Endothelial cell of umbilical vein (primary cell): Measurements from ENCODE around the gene IFIT3.

Experiments used
- EZH2 ChIP-seq: IDR thresholded peaks from 2 replicates; pipeline ENCODE4 v1.6.1; 2012; ENCODE audit warnings: borderline replicate concordance, low read depth, mild to moderate bottlenecking, moderate library complexity, low read length, inconsistent platforms; ENCODE audit not compliant: severe bottlenecking
- FOS ChIP-seq: IDR thresholded peaks from 2 replicates; pipeline ENCODE4 v1.6.1; 2011; ENCODE audit warnings: mild to moderate bottlenecking, low read length, moderate library complexity, borderline replicate concordance; ENCODE audit not compliant: insufficient read depth
- POLR2A ChIP-seq: IDR thresholded peaks from 2 replicates; pipeline ENCODE4 v1.6.1; 2012; ENCODE audit warnings: low read depth, mild to moderate bottlenecking, control low read depth, low read length
- TF ChIP-seq, protein P1 (sequence below), 2 donors: IDR thresholded peaks; 1 replicate in 1 of 2; 2 replicates in 1 of 2; pipeline ENCODE4 v1.5.1; 2011; ENCODE audit warnings: low read length in 2 of 2, mild to moderate bottlenecking in 2 of 2, moderate library complexity in 2 of 2, control low read depth in 1 of 2, inconsistent platforms in 1 of 2, low read depth in 1 of 2; ENCODE audit not compliant: insufficient read depth in 1 of 2; ENCODE audit errors: extremely low read depth in 1 of 2
- TF ChIP-seq, protein P2 (sequence below): IDR thresholded peaks from 2 replicates; pipeline ENCODE4 v1.6.1; 2011; ENCODE audit not compliant: insufficient read depth, insufficient read length

DNA sequence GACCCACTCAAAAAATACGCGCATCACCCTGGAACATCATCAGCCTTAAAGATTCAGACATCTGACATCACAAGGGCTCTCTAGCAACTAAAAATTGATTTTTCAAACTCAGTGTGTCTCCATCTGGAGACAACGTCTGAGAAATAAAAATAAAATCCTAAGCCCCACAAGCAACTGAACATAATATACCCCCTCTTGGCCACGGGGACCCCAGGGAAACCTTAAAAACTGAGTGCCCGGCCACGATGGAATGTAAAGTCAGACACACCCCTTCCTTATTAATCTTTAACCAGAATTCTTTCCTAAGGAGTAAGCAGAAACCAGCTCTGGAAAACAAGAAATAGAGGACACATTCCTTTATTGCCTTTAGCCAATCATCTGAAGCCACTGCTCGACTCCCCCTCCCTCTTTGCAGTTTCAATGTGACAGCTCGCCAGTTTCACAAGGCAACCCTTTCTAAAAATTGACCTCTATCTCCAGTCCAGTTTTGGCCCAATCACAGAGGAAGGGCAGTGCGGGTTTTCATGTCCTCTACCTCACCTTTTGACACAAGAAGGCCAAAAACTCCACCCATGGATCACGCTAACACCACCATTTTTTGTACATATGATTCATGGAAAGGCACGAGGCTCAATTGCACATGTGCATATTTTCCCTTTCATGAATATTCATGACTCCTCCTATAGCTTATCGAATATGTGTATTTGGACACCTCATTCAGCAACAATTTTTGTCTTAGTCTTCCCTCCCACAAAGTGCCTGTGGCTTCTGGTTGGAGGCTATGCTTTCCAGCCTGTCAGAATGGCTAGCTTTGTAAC is 24.2 kb downstream of the IFIT3 start:
- TF ChIP-seq, protein P1, sequence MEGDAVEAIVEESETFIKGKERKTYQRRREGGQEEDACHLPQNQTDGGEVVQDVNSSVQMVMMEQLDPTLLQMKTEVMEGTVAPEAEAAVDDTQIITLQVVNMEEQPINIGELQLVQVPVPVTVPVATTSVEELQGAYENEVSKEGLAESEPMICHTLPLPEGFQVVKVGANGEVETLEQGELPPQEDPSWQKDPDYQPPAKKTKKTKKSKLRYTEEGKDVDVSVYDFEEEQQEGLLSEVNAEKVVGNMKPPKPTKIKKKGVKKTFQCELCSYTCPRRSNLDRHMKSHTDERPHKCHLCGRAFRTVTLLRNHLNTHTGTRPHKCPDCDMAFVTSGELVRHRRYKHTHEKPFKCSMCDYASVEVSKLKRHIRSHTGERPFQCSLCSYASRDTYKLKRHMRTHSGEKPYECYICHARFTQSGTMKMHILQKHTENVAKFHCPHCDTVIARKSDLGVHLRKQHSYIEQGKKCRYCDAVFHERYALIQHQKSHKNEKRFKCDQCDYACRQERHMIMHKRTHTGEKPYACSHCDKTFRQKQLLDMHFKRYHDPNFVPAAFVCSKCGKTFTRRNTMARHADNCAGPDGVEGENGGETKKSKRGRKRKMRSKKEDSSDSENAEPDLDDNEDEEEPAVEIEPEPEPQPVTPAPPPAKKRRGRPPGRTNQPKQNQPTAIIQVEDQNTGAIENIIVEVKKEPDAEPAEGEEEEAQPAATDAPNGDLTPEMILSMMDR (IDR thresholded peaks at IDR 0.05; ENCODE audit: extremely low read depth in 1 of 2, insufficient read depth in 1 of 2, low read depth in 1 of 2, low read length in 2 of 2) = no peak
- no peak for TF ChIP-seq POLR2A
- TF ChIP-seq, protein P2, sequence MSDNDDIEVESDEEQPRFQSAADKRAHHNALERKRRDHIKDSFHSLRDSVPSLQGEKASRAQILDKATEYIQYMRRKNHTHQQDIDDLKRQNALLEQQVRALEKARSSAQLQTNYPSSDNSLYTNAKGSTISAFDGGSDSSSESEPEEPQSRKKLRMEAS = no peak
- TF ChIP-seq EZH2 = no peak
- TF ChIP-seq FOS = no peak
